Keratinocyte (primary cell): ENCODE results near the gene FAHD1. TPM values are rescaled to one million over a fixed set of nuclear protein-coding genes. Genes with fewer than 3 reads are reported as not detected.

Experiments used
- DNase-seq: peaks from one replicate; pipeline ENCODE4 v3.0.0-alpha.2; 2011; ENCODE audit warnings: low read depth, missing footprints, low spot score
- FAIRE-seq: peaks from 2 replicates; lab custom pipeline; 2011; peaks lifted over from hg19 to GRCh38; lab: Jason Lieb, UNC
- H2AFZ ChIP-seq: 2 replicates; pipeline ENCODE4 v1.6.0; 2012; ENCODE audit warnings: low read length, control low read depth, inconsistent platforms; ENCODE audit not compliant: control insufficient read depth
- H3K27ac ChIP-seq: 2 replicates; pipeline ENCODE4 v1.5.1; 2011; ENCODE audit warnings: low read length; ENCODE audit not compliant: control insufficient read depth, insufficient read depth
- H3K27me3 ChIP-seq: 3 replicates; pipeline ENCODE4 v1.6.0; 2011; ENCODE audit warnings: low read length; ENCODE audit not compliant: control insufficient read depth, insufficient read depth; ENCODE audit errors: extremely low read depth
- H3K36me3 ChIP-seq, 2 experiments: 2 replicates in 1 of 2; 3 replicates in 1 of 2; pipeline ENCODE4 v1.5.1; 2011; ENCODE audit warnings: low read length in 2 of 2, mild to moderate bottlenecking in 1 of 2; ENCODE audit not compliant: control insufficient read depth in 2 of 2, insufficient read depth in 2 of 2; ENCODE audit errors: extremely low read depth in 1 of 2
- H3K4me1 ChIP-seq: 3 replicates; pipeline ENCODE4 v1.5.1; 2011; ENCODE audit warnings: low read length; ENCODE audit not compliant: control insufficient read depth, insufficient read depth; ENCODE audit errors: extremely low read depth
- H3K4me2 ChIP-seq: 3 replicates; pipeline ENCODE4 v1.6.0; 2011; ENCODE audit warnings: low read depth, low read length; ENCODE audit not compliant: control insufficient read depth, insufficient read depth; ENCODE audit errors: extremely low read depth
- H3K4me3 ChIP-seq, 3 experiments: fragments of 200-600 bp in 1 of 3; sonication (generic) in 1 of 3; 2 replicates in 2 of 3; 3 replicates in 1 of 3; pipeline ENCODE4 v1.5.1; 2011 to 2016; ENCODE audit warnings: low read length in 3 of 3, mild to moderate bottlenecking in 3 of 3, control low read depth in 2 of 3, inconsistent platforms in 1 of 3, low read depth in 1 of 3, mixed read lengths in 1 of 3, mixed run types in 1 of 3, moderate library complexity in 1 of 3; ENCODE audit not compliant: control insufficient read depth in 2 of 3, insufficient read depth in 2 of 3; ENCODE audit errors: extremely low read depth in 1 of 3
- H3K79me2 ChIP-seq: 2 replicates; pipeline ENCODE4 v1.6.0; 2012; ENCODE audit warnings: low read length; ENCODE audit not compliant: control insufficient read depth, insufficient read depth
- H3K9ac ChIP-seq: 3 replicates; pipeline ENCODE4 v1.6.0; 2011; ENCODE audit warnings: low read length; ENCODE audit not compliant: control insufficient read depth, insufficient read depth; ENCODE audit errors: extremely low read depth
- H3K9me1 ChIP-seq: 3 replicates; pipeline ENCODE4 v1.6.0; 2011; ENCODE audit warnings: low read length; ENCODE audit not compliant: control insufficient read depth, insufficient read depth; ENCODE audit errors: extremely low read depth
- H3K9me3 ChIP-seq: 2 replicates; pipeline ENCODE4 v1.5.1; 2012; ENCODE audit warnings: low read depth, low read length; ENCODE audit not compliant: control insufficient read depth
- H4K20me1 ChIP-seq: 3 replicates; pipeline ENCODE4 v1.6.0; 2011; ENCODE audit warnings: low read length; ENCODE audit not compliant: control insufficient read depth, insufficient read depth; ENCODE audit errors: extremely low read depth
- CTCF ChIP-seq, 3 experiments: IDR thresholded peaks in 1 of 3; conservative IDR thresholded peaks in 1 of 3; optimal IDR thresholded peaks in 1 of 3; 2 replicates in 2 of 3; 3 replicates in 1 of 3; pipeline versions ENCODE3 to v1.5.1; 2011; ENCODE audit warnings: low read length in 3 of 3, mild to moderate bottlenecking in 3 of 3, moderate library complexity in 2 of 3, control low read depth in 1 of 3, inconsistent platforms in 1 of 3; ENCODE audit not compliant: insufficient read depth in 2 of 3; ENCODE audit errors: extremely low read depth in 1 of 3
- EZH2 ChIP-seq: IDR thresholded peaks from one replicate; pipeline ENCODE4 v1.6.1; 2012; ENCODE audit warnings: inconsistent platforms, mild to moderate bottlenecking, low read length, moderate library complexity
- dilution Hi-C: fragments of 300-500 bp; cut with MboI; formaldehyde crosslinking; loops from one replicate; pipeline ENCODE4 v1.7.0; 2020; ENCODE audit warnings: low sequenced_read_pairs; ENCODE audit not compliant: extremely low pct_ligation_motif_present
- polyA plus RNA-seq, 5 experiments: library from polyadenylated mRNA; depleted of rRNA in 3 of 5; stranded (reverse) in 3 of 5; stranded (forward) in 1 of 5; unstranded in 1 of 5; fragments of >200 nt; gene quantifications; 1 replicate in 1 of 5; 2 replicates in 3 of 5; 3 replicates in 1 of 5; pipeline versions ENCODE4 v1.2.1 to v1.2.3, GENCODE V29; 2011 to 2012; ENCODE audit warnings: missing spikeins in 2 of 5, low read depth in 1 of 5, low replicate concordance in 1 of 5

The FAHD1 gene
- polyA plus RNA-seq, 1 donor (not counting 4 experiments of a cell fraction or from before 2014, with no cell fraction given): 29.4 TPM

GRCh38 chr16:1877089-1877488 is 50.1 kb downstream of the FAHD1 start:
- Histone ChIP-seq H3K9me3 (no peaks in the 10 kb centered on the region), H3K9ac (no peak overlapping the region), H4K20me1 (no peaks in the 10 kb centered on the region), H3K9me1 (no peaks in the 10 kb centered on the region), H3K4me1 (no peaks in the 10 kb centered on the region), H3K79me2 (no peaks in the 10 kb centered on the region), H3K36me3 (no peaks in the 10 kb centered on the region), H3K27ac (no peak overlapping the region), H3K27me3 (peaks cover 3% of the 10 kb centered on the region), H2AFZ (no peak overlapping the region), H3K4me3 (no peak overlapping the region), H3K4me2 (no peak overlapping the region)
- FAIRE-seq (no peak), DNase-seq (no peak)
- dilution Hi-C loops: no loop called here
- TF ChIP-seq EZH2: no peak
- TF ChIP-seq CTCF (optimal IDR thresholded peaks at IDR 0.05 in 1 of 3, IDR thresholded peaks at IDR 0.05 in 1 of 3, conservative IDR thresholded peaks at IDR 0.05 in 1 of 3; ENCODE audit: extremely low read depth in 1 of 3, insufficient read depth in 2 of 3, low read length in 3 of 3): no peak

- no peak for TF ChIP-seq CTCF (optimal IDR thresholded peaks at IDR 0.05 in 1 of 3, IDR thresholded peaks at IDR 0.05 in 1 of 3, conservative IDR thresholded peaks at IDR 0.05 in 1 of 3; ENCODE audit: extremely low read depth in 1 of 3, insufficient read depth in 2 of 3, low read length in 3 of 3)
- no peak for TF ChIP-seq EZH2
- Histone ChIP-seq H3K4me1 (no peaks in the 10 kb centered on the region), H4K20me1 (no peaks in the 10 kb centered on the region), H3K36me3 (no peaks in the 10 kb centered on the region), H3K27me3 (peaks cover 3% of the 10 kb centered on the region), H3K27ac (no peak overlapping the region), H3K4me2 (no peak overlapping the region), H2AFZ (no peak overlapping the region), H3K4me3 (no peak overlapping the region), H3K9me3 (no peaks in the 10 kb centered on the region), H3K9ac (no peak overlapping the region), H3K9me1 (no peaks in the 10 kb centered on the region), H3K79me2 (no peaks in the 10 kb centered on the region)
- FAIRE-seq (no peak), DNase-seq (no peak)
- dilution Hi-C loops: no loop called here
Observed at GRCh38 chr16:1877804-1878203, 50.8 kb downstream of the FAHD1 start.
